Measurements from ENCODE around the gene MIEN1. TPM values are rescaled to one million over a fixed set of nuclear protein-coding genes. Genes with fewer than 3 reads are reported as not detected.

MIEN1 gene
- total and polyA plus RNA-seq, 4 donors: 20.8 to 136 (median 58.3) TPM

- no peaks in the 10 kb centered on the region for H3K9me3 ChIP-seq (ENCODE audit: control insufficient read depth in 4 of 4, insufficient read depth in 3 of 4, low read length in 3 of 4)
- H3K27me3 ChIP-seq (ENCODE audit: control insufficient read depth in 3 of 3, insufficient read depth in 3 of 3, low read length in 2 of 3): peaks cover 0 to 3% (median 3%) of the 10 kb centered on the region in 3 donors
- no peak overlapping the region for H3K9ac ChIP-seq (ENCODE audit: insufficient read depth in 1 of 2, low read length in 2 of 2)
- H3K4me3 ChIP-seq: no peak overlapping the region
- ATAC-seq (ENCODE audit: insufficient read depth, low FRiP score) (no peak), DNase-seq (no peak)
- H3K4me1 ChIP-seq (ENCODE audit: control insufficient read depth in 5 of 5, insufficient read depth in 5 of 5, low read length in 5 of 5): no peaks in the 10 kb centered on the region
- WGBS, 2 donors: 79 to 87% methylated on average over 2 of the region's 2 CpGs
- H3K36me3 ChIP-seq (ENCODE audit: control insufficient read depth in 4 of 4, insufficient read depth in 4 of 4, low read length in 4 of 4): no peaks in the 10 kb centered on the region
- H3K27ac ChIP-seq (ENCODE audit: low read depth in 1 of 2, low read length in 1 of 2): no peak overlapping the region
- no peak for TF ChIP-seq CTCF (IDR thresholded peaks at IDR 0.05; ENCODE audit: control extremely low read depth, extremely low read depth)
Measured at GRCh38 chr17:39775031-39775430, 44.7 kb upstream of the MIEN1 start.

DNA sequence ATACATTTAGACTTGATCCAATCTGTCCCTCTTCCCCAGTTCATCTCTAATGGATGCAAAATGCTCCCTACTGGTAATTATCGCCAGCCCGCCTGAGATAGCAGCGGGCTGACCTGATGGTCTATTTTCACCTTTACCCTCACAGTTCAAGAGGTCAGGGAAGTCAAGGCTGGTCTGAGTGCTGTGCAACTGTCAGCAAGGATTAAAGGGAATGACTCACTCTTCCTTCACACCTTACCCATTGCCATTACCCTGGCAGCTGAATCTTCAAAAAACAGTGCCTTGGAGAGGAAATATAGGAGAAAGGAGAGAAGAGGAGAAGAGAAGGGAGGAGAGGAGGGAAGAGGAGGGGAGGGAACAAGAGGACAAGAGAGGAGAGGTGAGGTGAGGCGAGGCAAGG, 43.7 kb upstream of the MIEN1 start:
- Histone ChIP-seq H3K9me3 (ENCODE audit: control insufficient read depth in 4 of 4, insufficient read depth in 3 of 4, low read length in 3 of 4) (no peaks in the 10 kb centered on the region), H3K4me3 (no peak overlapping the region), H3K27ac (ENCODE audit: low read depth in 1 of 2, low read length in 1 of 2) (no peak overlapping the region), H3K36me3 (ENCODE audit: control insufficient read depth in 4 of 4, insufficient read depth in 4 of 4, low read length in 4 of 4) (no peaks in the 10 kb centered on the region), H3K9ac (ENCODE audit: insufficient read depth in 1 of 2, low read length in 2 of 2) (no peak overlapping the region), H3K27me3 (ENCODE audit: control insufficient read depth in 3 of 3, insufficient read depth in 3 of 3, low read length in 2 of 3) (peaks cover 0 to 3% (median 3%) of the 10 kb centered on the region in 3 donors), H3K4me1 (ENCODE audit: control insufficient read depth in 5 of 5, insufficient read depth in 5 of 5, low read length in 5 of 5) (no peaks in the 10 kb centered on the region)
- TF ChIP-seq CTCF (IDR thresholded peaks at IDR 0.05; ENCODE audit: control extremely low read depth, extremely low read depth): no peak
- 91% methylated on average over 4 of the region's 4 CpGs for WGBS, 2 donors
- DNase-seq: no peak
- no peak for ATAC-seq (ENCODE audit: insufficient read depth, low FRiP score)

GRCh38 chr17:39772987-39773934, 42.9 kb upstream of the MIEN1 start:
- H3K9ac ChIP-seq (ENCODE audit: insufficient read depth in 1 of 2, low read length in 2 of 2): no peak overlapping the region
- H3K4me3 ChIP-seq: no peak overlapping the region
- H3K27me3 ChIP-seq (ENCODE audit: control insufficient read depth in 3 of 3, insufficient read depth in 3 of 3, low read length in 2 of 3): peaks cover 0 to 3% (median 3%) of the 10 kb centered on the region in 3 donors
- DNase-seq (no peak), ATAC-seq (ENCODE audit: insufficient read depth, low FRiP score) (no peak)
- H3K36me3 ChIP-seq (ENCODE audit: control insufficient read depth in 4 of 4, insufficient read depth in 4 of 4, low read length in 4 of 4): no peaks in the 10 kb centered on the region
- WGBS, 2 donors: 80 to 82% methylated on average over 7 of the region's 7 CpGs
- no peaks in the 10 kb centered on the region for H3K9me3 ChIP-seq (ENCODE audit: control insufficient read depth in 4 of 4, insufficient read depth in 3 of 4, low read length in 3 of 4)
- peak overlapping the region in 1 of 2 donors; percentile 11 for H3K27ac ChIP-seq (ENCODE audit: low read depth in 1 of 2, low read length in 1 of 2)
- H3K4me1 ChIP-seq (ENCODE audit: control insufficient read depth in 5 of 5, insufficient read depth in 5 of 5, low read length in 5 of 5): no peaks in the 10 kb centered on the region
- no peak for TF ChIP-seq CTCF (IDR thresholded peaks at IDR 0.05; ENCODE audit: control extremely low read depth, extremely low read depth)
